Measurements from ENCODE around the gene NDRG3. TPM values are rescaled to one million over a fixed set of nuclear protein-coding genes. Genes with fewer than 3 reads are reported as not detected.

Gene NDRG3
- total and polyA plus RNA-seq, 2 donors (not counting 3 experiments of a cell fraction or from before 2014, with no cell fraction given), result 25.7 to 27.7 TPM

DNA sequence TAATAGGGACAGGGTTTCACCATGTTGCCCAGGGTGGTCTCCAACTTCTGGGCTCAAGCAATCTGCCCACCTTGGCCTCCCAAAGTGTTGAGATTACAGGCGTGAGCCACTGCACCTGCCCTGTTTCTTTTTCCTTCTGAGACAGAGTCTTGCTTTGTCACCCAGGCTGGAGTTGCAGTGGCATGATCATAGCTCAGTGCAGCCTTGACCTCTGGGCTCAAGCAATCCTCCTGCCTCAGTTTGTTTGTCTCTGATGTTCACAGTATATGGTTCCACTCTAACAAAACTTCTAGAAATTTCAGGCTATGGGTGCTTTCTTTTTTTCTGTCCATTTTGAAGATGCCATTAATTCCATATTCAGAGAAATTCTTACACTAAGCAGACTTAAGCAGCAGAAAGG, 33.1 kb downstream of the NDRG3 start:
- ChIA-PET POLR2A (no interaction called here), CTCF (no interaction called here)
- H4K20me1 ChIP-seq (replicated peaks; ENCODE audit: control insufficient read depth, extremely low read depth, insufficient read depth, low read length), result no peaks in the 10 kb centered on the region
- FAIRE-seq, result no peak
- H3K4me1 ChIP-seq (ENCODE audit: control insufficient read depth, extremely low read depth, insufficient read depth, low read length), result no peaks in the 10 kb centered on the region
- no peaks in the 10 kb centered on the region for H3K27me3 ChIP-seq (ENCODE audit: control insufficient read depth in 2 of 2, insufficient read depth in 2 of 2, low read length in 2 of 2)
- no peaks in the 10 kb centered on the region for H3K79me2 ChIP-seq (ENCODE audit: control insufficient read depth, insufficient read depth, low read length)
- no peaks in the 10 kb centered on the region for H3K36me3 ChIP-seq (ENCODE audit: control insufficient read depth in 2 of 2, extremely low read depth in 1 of 2, insufficient read depth in 2 of 2, low read length in 2 of 2)
- dilution Hi-C loops (cut with MboI; ENCODE audit: extremely low pct_ligation_motif_present, low sequenced_read_pairs) (no loop called here), intact Hi-C loops (cut with micrococcal nuclease) (no loop called here)
- no peak overlapping the region for H2AFZ ChIP-seq (ENCODE audit: low read depth, low read length)
- no peaks in the 10 kb centered on the region for H3K9me1 ChIP-seq (replicated peaks; ENCODE audit: control insufficient read depth, extremely low read depth, insufficient read depth, low read length)
- H3K4me2 ChIP-seq (ENCODE audit: insufficient read depth, low read length), result no peak overlapping the region
- no peak overlapping the region for H3K9ac ChIP-seq (replicated peaks; ENCODE audit: extremely low read depth, insufficient read depth, low read length)
- H3K9me3 ChIP-seq (replicated peaks; ENCODE audit: control insufficient read depth, insufficient read depth, low read length), result no peaks in the 10 kb centered on the region
- no peak for TF ChIP-seq FOS (IDR thresholded peaks at IDR 0.05; ENCODE audit: borderline replicate concordance, insufficient read depth, low read length)
- TF ChIP-seq, protein P1, sequence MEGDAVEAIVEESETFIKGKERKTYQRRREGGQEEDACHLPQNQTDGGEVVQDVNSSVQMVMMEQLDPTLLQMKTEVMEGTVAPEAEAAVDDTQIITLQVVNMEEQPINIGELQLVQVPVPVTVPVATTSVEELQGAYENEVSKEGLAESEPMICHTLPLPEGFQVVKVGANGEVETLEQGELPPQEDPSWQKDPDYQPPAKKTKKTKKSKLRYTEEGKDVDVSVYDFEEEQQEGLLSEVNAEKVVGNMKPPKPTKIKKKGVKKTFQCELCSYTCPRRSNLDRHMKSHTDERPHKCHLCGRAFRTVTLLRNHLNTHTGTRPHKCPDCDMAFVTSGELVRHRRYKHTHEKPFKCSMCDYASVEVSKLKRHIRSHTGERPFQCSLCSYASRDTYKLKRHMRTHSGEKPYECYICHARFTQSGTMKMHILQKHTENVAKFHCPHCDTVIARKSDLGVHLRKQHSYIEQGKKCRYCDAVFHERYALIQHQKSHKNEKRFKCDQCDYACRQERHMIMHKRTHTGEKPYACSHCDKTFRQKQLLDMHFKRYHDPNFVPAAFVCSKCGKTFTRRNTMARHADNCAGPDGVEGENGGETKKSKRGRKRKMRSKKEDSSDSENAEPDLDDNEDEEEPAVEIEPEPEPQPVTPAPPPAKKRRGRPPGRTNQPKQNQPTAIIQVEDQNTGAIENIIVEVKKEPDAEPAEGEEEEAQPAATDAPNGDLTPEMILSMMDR (IDR thresholded peaks at IDR 0.05; ENCODE audit: extremely low read depth in 1 of 2, insufficient read depth in 1 of 2, low read depth in 1 of 2, low read length in 2 of 2), result no peak
- no peak for TF ChIP-seq JUN (IDR thresholded peaks at IDR 0.05; ENCODE audit: borderline replicate concordance, insufficient read depth, insufficient read length, low read depth)
- TF ChIP-seq EZH2 (IDR thresholded peaks at IDR 0.05; ENCODE audit: borderline replicate concordance, low read depth, low read length, severe bottlenecking), result no peak
- no peak for TF ChIP-seq POLR2A (IDR thresholded peaks at IDR 0.05; ENCODE audit: low read depth, low read length)
- TF ChIP-seq GATA2 (IDR thresholded peaks at IDR 0.05; ENCODE audit: insufficient read depth, insufficient read length, low read depth, low read length), result no peak
- TF ChIP-seq, protein P2, sequence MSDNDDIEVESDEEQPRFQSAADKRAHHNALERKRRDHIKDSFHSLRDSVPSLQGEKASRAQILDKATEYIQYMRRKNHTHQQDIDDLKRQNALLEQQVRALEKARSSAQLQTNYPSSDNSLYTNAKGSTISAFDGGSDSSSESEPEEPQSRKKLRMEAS (IDR thresholded peaks at IDR 0.05; ENCODE audit: insufficient read depth, insufficient read length), result no peak
- TF ChIP-seq MYC (IDR thresholded peaks at IDR 0.05; ENCODE audit: low read depth, low read length), result no peak
- no peak for TF ChIP-seq POLR2AphosphoS5 (IDR thresholded peaks at IDR 0.05; ENCODE audit: insufficient read depth, low read depth, low read length)
- DNase-seq (ENCODE audit: low read depth, low spot score), result no peak
- BruUV-seq (replicated peaks), result no TSS peak
- no peak overlapping the region for H3K4me3 ChIP-seq (replicated peaks in 1 of 3; ENCODE audit: insufficient read depth in 1 of 3, low read depth in 1 of 3, low read length in 3 of 3)
- H3K27ac ChIP-seq (ENCODE audit: insufficient read depth, low read depth, low read length), result no peak overlapping the region
